Inferior parietal cortex (tissue), 1 donor: ENCODE results near the gene NPC2.

Source experiments
- DNase-seq: peaks from one replicate; pipeline ENCODE4 v3.0.0-alpha.2; 2016; ENCODE audit errors: extremely low spot score

Gene NPC2

GRCh38 chr14:74519316-74520074 lies 26.4 kb upstream of the NPC2 start:
- no peak for DNase-seq

GRCh38 chr14:74518221-74518620 lies 25.1 kb upstream of the NPC2 start:
- DNase-seq, result no peak

GRCh38 chr14:74517731-74518130 lies 24.6 kb upstream of the NPC2 start:
- DNase-seq, result no peak

- no peak for DNase-seq
These were observed 23.5 kb upstream of the NPC2 start for GRCh38 chr14:74516451-74517160.

GRCh38 chr14:74515891-74516412 lies 22.8 kb upstream of the NPC2 start:
- DNase-seq, result no peak

- no peak for DNase-seq
These were observed 21.4 kb upstream of the NPC2 start for GRCh38 chr14:74514471-74514941.

- no peak for DNase-seq
These were observed 19.1 kb upstream of the NPC2 start for GRCh38 chr14:74511966-74512830.

GRCh38 chr14:74510959-74511409 lies 17.9 kb upstream of the NPC2 start:
- DNase-seq, result no peak

GRCh38 chr14:74510223-74510931 lies 17.3 kb upstream of the NPC2 start:
- DNase-seq, result no peak

GRCh38 chr14:74509587-74510222 lies 16.6 kb upstream of the NPC2 start:
- DNase-seq, result no peak

GRCh38 chr14:74508844-74509428 lies 15.8 kb upstream of the NPC2 start:
- DNase-seq, result no peak

- no peak for DNase-seq
These were observed 15.2 kb upstream of the NPC2 start for GRCh38 chr14:74508292-74508731.

- DNase-seq, result no peak
These were observed 14.7 kb upstream of the NPC2 start for GRCh38 chr14:74507840-74508239.

- no peak for DNase-seq
These were observed 14.0 kb upstream of the NPC2 start for GRCh38 chr14:74507085-74507484.

GRCh38 chr14:74506411-74506851 lies 13.3 kb upstream of the NPC2 start:
- DNase-seq, result no peak

GRCh38 chr14:74505831-74506230 lies 12.7 kb upstream of the NPC2 start:
- no peak for DNase-seq

GRCh38 chr14:74504874-74505720 lies 12.0 kb upstream of the NPC2 start:
- DNase-seq, result no peak

GRCh38 chr14:74504412-74504811 lies 11.3 kb upstream of the NPC2 start:
- DNase-seq, result no peak

- no peak for DNase-seq
These were observed 10.8 kb upstream of the NPC2 start for GRCh38 chr14:74503938-74504335.
